Neutrophil (primary cell): Measurements from ENCODE around the gene PPP3CA.
A peak's percentile ranks its signal among the peaks of the same experiment; 100 is the strongest.

Experiments
- H3K27ac ChIP-seq: fragments of 200-600 bp; sonication (generic); 2 replicates; pipeline ENCODE4 v1.5.1; 2016; ENCODE audit warnings: mild to moderate bottlenecking, moderate library complexity
- H3K27me3 ChIP-seq: fragments of 200-600 bp; sonication (generic); 2 replicates; pipeline ENCODE4 v1.6.0; 2016; ENCODE audit warnings: mild to moderate bottlenecking
- H3K36me3 ChIP-seq: fragments of 200-600 bp; sonication (generic); 2 replicates; pipeline ENCODE4 v1.5.1; 2017
- H3K4me1 ChIP-seq, 2 experiments: fragments of 200-600 bp in 1 of 2; sonication (generic) in 1 of 2; 1 replicate in 1 of 2; 2 replicates in 1 of 2; pipeline versions ENCODE4 v1.5.1 to v1.6.1; 2013 to 2016; ENCODE audit warnings: low read depth in 1 of 2, low read length in 1 of 2, mild to moderate bottlenecking in 1 of 2, moderate library complexity in 1 of 2; ENCODE audit not compliant: control insufficient read depth in 1 of 2, insufficient read depth in 1 of 2
- H3K4me3 ChIP-seq, 2 experiments: fragments of 200-600 bp in 1 of 2; sonication (generic) in 1 of 2; 1 replicate in 1 of 2; 2 replicates in 1 of 2; pipeline ENCODE4 v1.5.1; 2013 to 2016; ENCODE audit warnings: low read depth in 1 of 2, low read length in 1 of 2, mild to moderate bottlenecking in 1 of 2, moderate library complexity in 1 of 2
- H3K9me3 ChIP-seq: fragments of 200-600 bp; sonication (generic); 2 replicates; pipeline ENCODE4 v1.5.1; 2016
- CTCF ChIP-seq: fragments of 200-600 bp; sonication (generic); IDR thresholded peaks from 2 replicates; pipeline ENCODE4 v1.5.1; 2016; ENCODE audit warnings: antibody characterized with exemption

The PPP3CA gene

GRCh38 chr4:101126059-101126458 lies 221.3 kb downstream of the PPP3CA start:
- H3K9me3 ChIP-seq: no peaks in the 10 kb centered on the region
- H3K27me3 ChIP-seq: no peaks in the 10 kb centered on the region
- H3K4me1 ChIP-seq: peaks cover 13 to 21% of the 10 kb centered on the region in 2 experiments
- H3K4me3 ChIP-seq: no peak overlapping the region
- no peak for TF ChIP-seq CTCF
- H3K27ac ChIP-seq: no peak overlapping the region
- H3K36me3 ChIP-seq: no peaks in the 10 kb centered on the region

- Histone ChIP-seq H3K4me1 (peaks cover 13 to 21% of the 10 kb centered on the region in 2 experiments), H3K9me3 (no peaks in the 10 kb centered on the region), H3K27me3 (no peaks in the 10 kb centered on the region), H3K27ac (no peak overlapping the region), H3K36me3 (no peaks in the 10 kb centered on the region), H3K4me3 (no peak overlapping the region)
- TF ChIP-seq CTCF: no peak
Observed at GRCh38 chr4:101125045-101125942, 222.0 kb downstream of the PPP3CA start.

- H3K27ac ChIP-seq: no peak overlapping the region
- no peaks in the 10 kb centered on the region for H3K27me3 ChIP-seq
- no peaks in the 10 kb centered on the region for H3K36me3 ChIP-seq
- no peaks in the 10 kb centered on the region for H3K9me3 ChIP-seq
- peaks cover 7 to 9% of the 10 kb centered on the region in 2 experiments for H3K4me1 ChIP-seq
- H3K4me3 ChIP-seq: no peak overlapping the region
- no peak for TF ChIP-seq CTCF
Observed at GRCh38 chr4:101123231-101123630, 224.1 kb downstream of the PPP3CA start.

- Histone ChIP-seq H3K27ac (peak overlapping the region; percentile 36), H3K36me3 (no peaks in the 10 kb centered on the region), H3K27me3 (no peaks in the 10 kb centered on the region), H3K4me3 (no peak overlapping the region), H3K9me3 (no peaks in the 10 kb centered on the region), H3K4me1 (no peaks in the 10 kb centered on the region)
- TF ChIP-seq CTCF: no peak
Observed at GRCh38 chr4:101122019-101122418, 225.3 kb downstream of the PPP3CA start.

- no peak for TF ChIP-seq CTCF
Observed at GRCh38 chr4:101119141-101119540, 228.2 kb downstream of the PPP3CA start.

More at GRCh38 chr4:101119141-101119540, 228.2 kb downstream of the PPP3CA start:
- no peaks in the 10 kb centered on the region for H3K4me1 ChIP-seq
- no peak overlapping the region for H3K4me3 ChIP-seq
- no peaks in the 10 kb centered on the region for H3K27me3 ChIP-seq
- H3K27ac ChIP-seq: no peak overlapping the region
- H3K36me3 ChIP-seq: no peaks in the 10 kb centered on the region
- H3K9me3 ChIP-seq: no peaks in the 10 kb centered on the region
